ENCODE results near the gene UGGT1.

UGGT1 gene

GRCh38 chr2:128153786-128154185 is 62.8 kb downstream of the UGGT1 start:
- Mint-ChIP-seq H3K4me3 (no peak overlapping the region), H3K9me3 (no peaks in the 10 kb centered on the region), H3K36me3 (ENCODE audit: low read depth) (peaks cover 92% of the 10 kb centered on the region), H3K27ac (peak overlapping the region; percentile 10), H3K4me1 (ENCODE audit: low read depth) (no peaks in the 10 kb centered on the region), H3K27me3 (no peaks in the 10 kb centered on the region)
- no peak for DNase-seq

- H3K27me3 Mint-ChIP-seq, result no peaks in the 10 kb centered on the region
- no peak overlapping the region for H3K4me3 Mint-ChIP-seq
- H3K9me3 Mint-ChIP-seq, result no peaks in the 10 kb centered on the region
- H3K4me1 Mint-ChIP-seq (ENCODE audit: low read depth), result no peaks in the 10 kb centered on the region
- no peak for DNase-seq
- no peak overlapping the region for H3K27ac Mint-ChIP-seq
- H3K36me3 Mint-ChIP-seq (ENCODE audit: low read depth), result peaks cover 94% of the 10 kb centered on the region
These were observed 63.2 kb downstream of the UGGT1 start for GRCh38 chr2:128154225-128154624.

- DNase-seq, result no peak
- Mint-ChIP-seq H3K27me3 (no peaks in the 10 kb centered on the region), H3K36me3 (ENCODE audit: low read depth) (peaks cover 99% of the 10 kb centered on the region), H3K4me1 (ENCODE audit: low read depth) (no peaks in the 10 kb centered on the region), H3K27ac (no peak overlapping the region), H3K4me3 (no peak overlapping the region), H3K9me3 (no peaks in the 10 kb centered on the region)
These were observed 65.0 kb downstream of the UGGT1 start for GRCh38 chr2:128155970-128156369.

- Mint-ChIP-seq H3K9me3 (no peaks in the 10 kb centered on the region), H3K4me1 (ENCODE audit: low read depth) (no peaks in the 10 kb centered on the region), H3K27me3 (no peaks in the 10 kb centered on the region), H3K27ac (no peak overlapping the region), H3K36me3 (ENCODE audit: low read depth) (peaks cover 98% of the 10 kb centered on the region), H3K4me3 (no peak overlapping the region)
- DNase-seq, result no peak
These were observed 65.8 kb downstream of the UGGT1 start for GRCh38 chr2:128156812-128157211.

GRCh38 chr2:128157644-128158043 is 66.6 kb downstream of the UGGT1 start:
- Mint-ChIP-seq H3K36me3 (ENCODE audit: low read depth) (peaks cover 98% of the 10 kb centered on the region), H3K27me3 (no peaks in the 10 kb centered on the region), H3K9me3 (no peaks in the 10 kb centered on the region), H3K4me3 (no peak overlapping the region), H3K27ac (no peak overlapping the region), H3K4me1 (ENCODE audit: low read depth) (no peaks in the 10 kb centered on the region)
- DNase-seq, result no peak

GRCh38 chr2:128158176-128158575 is 67.2 kb downstream of the UGGT1 start:
- no peak for DNase-seq
- H3K36me3 Mint-ChIP-seq (ENCODE audit: low read depth), result peaks cover 98% of the 10 kb centered on the region

GRCh38 chr2:128159437-128159836 is 68.4 kb downstream of the UGGT1 start:
- no peaks in the 10 kb centered on the region for H3K27me3 Mint-ChIP-seq
- no peaks in the 10 kb centered on the region for H3K9me3 Mint-ChIP-seq
- no peak overlapping the region for H3K27ac Mint-ChIP-seq
- no peaks in the 10 kb centered on the region for H3K4me1 Mint-ChIP-seq (ENCODE audit: low read depth)
- H3K4me3 Mint-ChIP-seq, result no peak overlapping the region
- H3K36me3 Mint-ChIP-seq (ENCODE audit: low read depth), result peaks cover 98% of the 10 kb centered on the region
- no peak for DNase-seq

More at GRCh38 chr2:128158176-128158575, 67.2 kb downstream of the UGGT1 start:
- H3K27ac Mint-ChIP-seq, result no peak overlapping the region
- no peaks in the 10 kb centered on the region for H3K4me1 Mint-ChIP-seq (ENCODE audit: low read depth)
- H3K27me3 Mint-ChIP-seq, result no peaks in the 10 kb centered on the region
- H3K9me3 Mint-ChIP-seq, result no peaks in the 10 kb centered on the region
- no peak overlapping the region for H3K4me3 Mint-ChIP-seq

- no peaks in the 10 kb centered on the region for H3K4me1 Mint-ChIP-seq (ENCODE audit: low read depth)
- H3K27me3 Mint-ChIP-seq, result no peaks in the 10 kb centered on the region
- no peaks in the 10 kb centered on the region for H3K9me3 Mint-ChIP-seq
- no peak overlapping the region for H3K27ac Mint-ChIP-seq
- H3K36me3 Mint-ChIP-seq (ENCODE audit: low read depth), result peaks cover 98% of the 10 kb centered on the region
- no peak overlapping the region for H3K4me3 Mint-ChIP-seq
- DNase-seq, result no peak
These were observed 69.7 kb downstream of the UGGT1 start for GRCh38 chr2:128160616-128161275.

GRCh38 chr2:128162266-128162665 is 71.3 kb downstream of the UGGT1 start:
- no peaks in the 10 kb centered on the region for H3K27me3 Mint-ChIP-seq
- H3K4me1 Mint-ChIP-seq (ENCODE audit: low read depth), result peaks cover 2% of the 10 kb centered on the region
- H3K36me3 Mint-ChIP-seq (ENCODE audit: low read depth), result peaks cover 97% of the 10 kb centered on the region

GRCh38 chr2:128164311-128164710 is 73.3 kb downstream of the UGGT1 start:
- no peak overlapping the region for H3K27ac Mint-ChIP-seq
- no peak overlapping the region for H3K4me3 Mint-ChIP-seq
- H3K36me3 Mint-ChIP-seq (ENCODE audit: low read depth), result peaks cover 97% of the 10 kb centered on the region
- H3K27me3 Mint-ChIP-seq, result no peaks in the 10 kb centered on the region
- H3K9me3 Mint-ChIP-seq, result no peaks in the 10 kb centered on the region
- DNase-seq, result no peak
- H3K4me1 Mint-ChIP-seq (ENCODE audit: low read depth), result peaks cover 11% of the 10 kb centered on the region

More at GRCh38 chr2:128162266-128162665, 71.3 kb downstream of the UGGT1 start:
- DNase-seq, result no peak
- Mint-ChIP-seq H3K9me3 (no peaks in the 10 kb centered on the region), H3K4me3 (no peak overlapping the region), H3K27ac (no peak overlapping the region)

GRCh38 chr2:128166746-128167353 is 75.8 kb downstream of the UGGT1 start:
- H3K27ac Mint-ChIP-seq, result peak overlapping the region; percentile 16
- peaks cover 11% of the 10 kb centered on the region for H3K4me1 Mint-ChIP-seq (ENCODE audit: low read depth)
- no peak for DNase-seq
- H3K27me3 Mint-ChIP-seq, result no peaks in the 10 kb centered on the region
- H3K9me3 Mint-ChIP-seq, result no peaks in the 10 kb centered on the region
- H3K4me3 Mint-ChIP-seq, result no peak overlapping the region
- H3K36me3 Mint-ChIP-seq (ENCODE audit: low read depth), result peaks cover 98% of the 10 kb centered on the region

- Mint-ChIP-seq H3K36me3 (ENCODE audit: low read depth) (peaks cover 98% of the 10 kb centered on the region), H3K27ac (peak overlapping the region; percentile 47), H3K4me1 (ENCODE audit: low read depth) (peaks cover 11% of the 10 kb centered on the region), H3K9me3 (no peaks in the 10 kb centered on the region), H3K27me3 (no peaks in the 10 kb centered on the region), H3K4me3 (no peak overlapping the region)
- DNase-seq, result no peak
These were observed 78.1 kb downstream of the UGGT1 start for GRCh38 chr2:128169094-128169493.

- H3K4me3 Mint-ChIP-seq, result no peak overlapping the region
- peak overlapping the region; percentile 47 for H3K27ac Mint-ChIP-seq
- H3K27me3 Mint-ChIP-seq, result no peaks in the 10 kb centered on the region
- no peak for DNase-seq
- peaks cover 11% of the 10 kb centered on the region for H3K4me1 Mint-ChIP-seq (ENCODE audit: low read depth)
- H3K9me3 Mint-ChIP-seq, result no peaks in the 10 kb centered on the region
- H3K36me3 Mint-ChIP-seq (ENCODE audit: low read depth), result peaks cover 98% of the 10 kb centered on the region
These were observed 78.5 kb downstream of the UGGT1 start for GRCh38 chr2:128169497-128169896.

- Mint-ChIP-seq H3K4me3 (no peak overlapping the region), H3K27ac (peak overlapping the region; percentile 85), H3K36me3 (ENCODE audit: low read depth) (peaks cover 98% of the 10 kb centered on the region), H3K9me3 (no peaks in the 10 kb centered on the region), H3K27me3 (no peaks in the 10 kb centered on the region), H3K4me1 (ENCODE audit: low read depth) (peaks cover 11% of the 10 kb centered on the region)
- DNase-seq, result no peak
These were observed 79.1 kb downstream of the UGGT1 start for GRCh38 chr2:128169933-128170709.

GRCh38 chr2:128170776-128171175 is 79.8 kb downstream of the UGGT1 start:
- peaks cover 99% of the 10 kb centered on the region for H3K36me3 Mint-ChIP-seq (ENCODE audit: low read depth)
- H3K27ac Mint-ChIP-seq, result peak overlapping the region; percentile 37
- no peak overlapping the region for H3K4me3 Mint-ChIP-seq
- H3K9me3 Mint-ChIP-seq, result no peaks in the 10 kb centered on the region
- no peak for DNase-seq
- H3K27me3 Mint-ChIP-seq, result no peaks in the 10 kb centered on the region
- peaks cover 11% of the 10 kb centered on the region for H3K4me1 Mint-ChIP-seq (ENCODE audit: low read depth)
